ENCODE results near the gene METTL25B.

DNA sequence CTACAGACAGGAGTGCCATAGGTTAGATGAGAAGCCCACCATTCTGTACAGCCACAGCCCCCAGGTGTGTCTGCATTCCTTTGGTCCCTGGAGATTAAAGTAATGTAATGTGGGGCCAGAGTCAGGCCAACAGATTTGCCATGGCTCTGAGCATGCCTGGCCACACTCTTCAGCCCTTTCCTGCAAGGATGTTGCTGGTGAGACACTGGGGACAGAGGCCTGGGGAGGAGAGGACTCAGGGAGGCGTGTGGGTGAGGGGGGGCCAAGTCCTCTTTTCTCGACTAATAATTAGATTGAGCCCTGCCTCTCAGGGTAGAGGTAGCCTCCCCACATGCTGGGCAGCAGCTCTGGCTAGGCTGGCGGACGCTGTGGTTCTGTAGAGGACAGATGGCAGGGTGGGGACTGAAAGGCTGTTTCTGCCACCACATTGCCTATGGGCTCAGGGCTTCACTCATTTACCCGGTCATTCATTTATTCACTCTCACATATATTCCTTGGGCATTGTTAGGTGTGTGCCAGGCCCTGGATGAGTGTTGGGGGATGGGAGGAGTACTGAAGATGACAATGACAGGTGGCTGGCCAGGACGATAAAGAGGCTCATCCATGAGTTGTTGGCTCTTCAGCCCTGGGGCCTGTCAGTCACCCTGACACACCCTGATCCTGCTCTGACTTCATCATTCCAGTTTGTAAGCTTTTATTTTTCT is 32.0 kb downstream of the METTL25B start:
- TF ChIP-seq, protein P1, sequence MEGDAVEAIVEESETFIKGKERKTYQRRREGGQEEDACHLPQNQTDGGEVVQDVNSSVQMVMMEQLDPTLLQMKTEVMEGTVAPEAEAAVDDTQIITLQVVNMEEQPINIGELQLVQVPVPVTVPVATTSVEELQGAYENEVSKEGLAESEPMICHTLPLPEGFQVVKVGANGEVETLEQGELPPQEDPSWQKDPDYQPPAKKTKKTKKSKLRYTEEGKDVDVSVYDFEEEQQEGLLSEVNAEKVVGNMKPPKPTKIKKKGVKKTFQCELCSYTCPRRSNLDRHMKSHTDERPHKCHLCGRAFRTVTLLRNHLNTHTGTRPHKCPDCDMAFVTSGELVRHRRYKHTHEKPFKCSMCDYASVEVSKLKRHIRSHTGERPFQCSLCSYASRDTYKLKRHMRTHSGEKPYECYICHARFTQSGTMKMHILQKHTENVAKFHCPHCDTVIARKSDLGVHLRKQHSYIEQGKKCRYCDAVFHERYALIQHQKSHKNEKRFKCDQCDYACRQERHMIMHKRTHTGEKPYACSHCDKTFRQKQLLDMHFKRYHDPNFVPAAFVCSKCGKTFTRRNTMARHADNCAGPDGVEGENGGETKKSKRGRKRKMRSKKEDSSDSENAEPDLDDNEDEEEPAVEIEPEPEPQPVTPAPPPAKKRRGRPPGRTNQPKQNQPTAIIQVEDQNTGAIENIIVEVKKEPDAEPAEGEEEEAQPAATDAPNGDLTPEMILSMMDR (conservative IDR thresholded peaks at IDR 0.05): no peak
- TF ChIP-seq EZH2 (IDR thresholded peaks at IDR 0.05; ENCODE audit: low read depth): no peak

All from PC-9 (cell line).